Endothelial cell of umbilical vein (primary cell): ENCODE measurements around the gene C3orf33.

ENCODE experiments used
- EZH2 ChIP-seq: IDR thresholded peaks from 2 replicates; pipeline ENCODE4 v1.6.1; 2012; ENCODE audit warnings: borderline replicate concordance, low read depth, mild to moderate bottlenecking, moderate library complexity, low read length, inconsistent platforms; ENCODE audit not compliant: severe bottlenecking
- MYC ChIP-seq: IDR thresholded peaks from one replicate; pipeline ENCODE4 v1.6.1; 2011; ENCODE audit warnings: mild to moderate bottlenecking, low read depth, low read length
- POLR2A ChIP-seq: IDR thresholded peaks from 2 replicates; pipeline ENCODE4 v1.6.1; 2012; ENCODE audit warnings: low read depth, mild to moderate bottlenecking, control low read depth, low read length
- POLR2AphosphoS5 ChIP-seq: IDR thresholded peaks from 2 replicates; pipeline ENCODE4 v1.6.1; 2012; ENCODE audit warnings: low read depth, mild to moderate bottlenecking, control low read depth, low read length, moderate library complexity; ENCODE audit not compliant: insufficient read depth
- TF ChIP-seq, protein P1 (sequence below), 2 donors: IDR thresholded peaks; 1 replicate in 1 of 2; 2 replicates in 1 of 2; pipeline ENCODE4 v1.5.1; 2011; ENCODE audit warnings: low read length in 2 of 2, mild to moderate bottlenecking in 2 of 2, moderate library complexity in 2 of 2, control low read depth in 1 of 2, inconsistent platforms in 1 of 2, low read depth in 1 of 2; ENCODE audit not compliant: insufficient read depth in 1 of 2; ENCODE audit errors: extremely low read depth in 1 of 2

DNA sequence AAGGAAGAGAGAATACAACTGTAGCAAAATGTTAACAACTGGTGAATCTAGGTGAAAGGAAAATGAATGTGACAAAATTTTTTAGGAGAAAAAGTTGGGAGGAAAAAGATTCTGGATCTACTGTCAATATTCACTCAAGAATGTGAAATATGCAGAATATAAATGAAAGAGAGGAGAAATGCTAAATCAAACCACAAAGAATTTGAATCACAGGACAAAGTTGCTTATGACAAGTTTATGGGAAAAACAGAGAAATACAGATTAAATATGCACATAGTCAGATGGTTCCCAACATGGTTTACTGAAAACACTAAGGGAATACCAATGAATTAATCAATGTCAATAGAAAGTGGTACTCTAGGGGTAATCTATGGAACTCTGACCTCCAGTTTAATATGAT, 27.6 kb downstream of the C3orf33 start:
- TF ChIP-seq POLR2AphosphoS5 (no peak), EZH2 (no peak), POLR2A (no peak), MYC (no peak)
- TF ChIP-seq, protein P1, sequence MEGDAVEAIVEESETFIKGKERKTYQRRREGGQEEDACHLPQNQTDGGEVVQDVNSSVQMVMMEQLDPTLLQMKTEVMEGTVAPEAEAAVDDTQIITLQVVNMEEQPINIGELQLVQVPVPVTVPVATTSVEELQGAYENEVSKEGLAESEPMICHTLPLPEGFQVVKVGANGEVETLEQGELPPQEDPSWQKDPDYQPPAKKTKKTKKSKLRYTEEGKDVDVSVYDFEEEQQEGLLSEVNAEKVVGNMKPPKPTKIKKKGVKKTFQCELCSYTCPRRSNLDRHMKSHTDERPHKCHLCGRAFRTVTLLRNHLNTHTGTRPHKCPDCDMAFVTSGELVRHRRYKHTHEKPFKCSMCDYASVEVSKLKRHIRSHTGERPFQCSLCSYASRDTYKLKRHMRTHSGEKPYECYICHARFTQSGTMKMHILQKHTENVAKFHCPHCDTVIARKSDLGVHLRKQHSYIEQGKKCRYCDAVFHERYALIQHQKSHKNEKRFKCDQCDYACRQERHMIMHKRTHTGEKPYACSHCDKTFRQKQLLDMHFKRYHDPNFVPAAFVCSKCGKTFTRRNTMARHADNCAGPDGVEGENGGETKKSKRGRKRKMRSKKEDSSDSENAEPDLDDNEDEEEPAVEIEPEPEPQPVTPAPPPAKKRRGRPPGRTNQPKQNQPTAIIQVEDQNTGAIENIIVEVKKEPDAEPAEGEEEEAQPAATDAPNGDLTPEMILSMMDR (IDR thresholded peaks at IDR 0.05; ENCODE audit: extremely low read depth in 1 of 2, insufficient read depth in 1 of 2, low read depth in 1 of 2, low read length in 2 of 2) = no peak
